CD4-positive, alpha-beta T cell treated with Interleukin-6 at 100 ng/mL for 8 hours (primary cell): ENCODE results near the gene SLC13A1.
"Not testable (repeated sequence)": the region's sequence is repeated elsewhere in the genome, so short reads cannot be mapped to it uniquely, and the experiment has no call there.

Experiments
- DNase-seq: peaks from one replicate; pipeline ENCODE4 v3.0.0-alpha.2; 2020; ENCODE audit warnings: mixed read lengths, low spot score

The SLC13A1 gene

GRCh38 chr7:123126171-123126570 is 73.6 kb downstream of the SLC13A1 start:
- DNase-seq, result no peak

GRCh38 chr7:123125231-123125630 is 74.5 kb downstream of the SLC13A1 start:
- no peak for DNase-seq

- no peak for DNase-seq
Observed at GRCh38 chr7:123122916-123123315, 76.9 kb downstream of the SLC13A1 start.

- DNase-seq, result no peak
Observed at GRCh38 chr7:123120286-123120685, 79.5 kb downstream of the SLC13A1 start.

GRCh38 chr7:123115331-123115730 is 84.4 kb downstream of the SLC13A1 start:
- DNase-seq, result no peak

GRCh38 chr7:123114288-123114687 is 85.5 kb downstream of the SLC13A1 start:
- no peak for DNase-seq

- no peak for DNase-seq
Observed at GRCh38 chr7:123112833-123113232, 86.9 kb downstream of the SLC13A1 start.

- no peak for DNase-seq
Observed at GRCh38 chr7:123099712-123100111, 100.1 kb downstream of the SLC13A1 start.

- no peak for DNase-seq
Observed at GRCh38 chr7:123096976-123097375, 102.8 kb downstream of the SLC13A1 start.

GRCh38 chr7:123096434-123096833 is 103.3 kb downstream of the SLC13A1 start:
- no peak for DNase-seq

GRCh38 chr7:123090456-123090855 is 109.3 kb downstream of the SLC13A1 start:
- DNase-seq, result no peak

GRCh38 chr7:123086910-123087309 is 112.9 kb downstream of the SLC13A1 start:
- DNase-seq, result not testable (repeated sequence)

- DNase-seq, result not testable (repeated sequence)
Observed at GRCh38 chr7:123084861-123085260, 114.9 kb downstream of the SLC13A1 start.

- no peak for DNase-seq
Observed at GRCh38 chr7:123079021-123079420, 120.7 kb downstream of the SLC13A1 start.

GRCh38 chr7:123075838-123076467 is 123.8 kb downstream of the SLC13A1 start:
- DNase-seq, result no peak

GRCh38 chr7:123070702-123071286 is 129.0 kb downstream of the SLC13A1 start:
- no peak for DNase-seq

GRCh38 chr7:123067814-123068213 is 132.0 kb downstream of the SLC13A1 start:
- no peak for DNase-seq
